ENCODE data around the gene ZXDC.

The ZXDC gene

GRCh38 chr3:126433496-126434263 is 42.0 kb downstream of the ZXDC start:
- DNase-seq: peak in 1 of 2 experiments; percentile 82

DNA sequence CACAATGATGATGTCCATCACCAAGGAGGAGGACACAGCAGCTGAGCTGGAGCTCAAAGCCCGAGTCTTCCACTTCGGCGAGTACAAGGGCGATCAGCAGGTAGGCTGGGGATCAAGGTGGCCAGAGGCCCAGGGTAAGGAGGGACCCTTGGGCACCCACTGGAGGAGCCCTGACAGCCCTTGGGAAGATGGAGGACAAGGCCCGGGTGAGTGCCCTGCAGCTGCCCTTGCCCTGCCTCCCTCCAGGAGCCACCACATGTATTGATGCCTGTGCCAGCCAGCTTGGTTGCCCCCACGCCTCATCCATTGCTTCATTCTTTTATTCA is 42.6 kb downstream of the ZXDC start:
- DNase-seq: no peak

DNA sequence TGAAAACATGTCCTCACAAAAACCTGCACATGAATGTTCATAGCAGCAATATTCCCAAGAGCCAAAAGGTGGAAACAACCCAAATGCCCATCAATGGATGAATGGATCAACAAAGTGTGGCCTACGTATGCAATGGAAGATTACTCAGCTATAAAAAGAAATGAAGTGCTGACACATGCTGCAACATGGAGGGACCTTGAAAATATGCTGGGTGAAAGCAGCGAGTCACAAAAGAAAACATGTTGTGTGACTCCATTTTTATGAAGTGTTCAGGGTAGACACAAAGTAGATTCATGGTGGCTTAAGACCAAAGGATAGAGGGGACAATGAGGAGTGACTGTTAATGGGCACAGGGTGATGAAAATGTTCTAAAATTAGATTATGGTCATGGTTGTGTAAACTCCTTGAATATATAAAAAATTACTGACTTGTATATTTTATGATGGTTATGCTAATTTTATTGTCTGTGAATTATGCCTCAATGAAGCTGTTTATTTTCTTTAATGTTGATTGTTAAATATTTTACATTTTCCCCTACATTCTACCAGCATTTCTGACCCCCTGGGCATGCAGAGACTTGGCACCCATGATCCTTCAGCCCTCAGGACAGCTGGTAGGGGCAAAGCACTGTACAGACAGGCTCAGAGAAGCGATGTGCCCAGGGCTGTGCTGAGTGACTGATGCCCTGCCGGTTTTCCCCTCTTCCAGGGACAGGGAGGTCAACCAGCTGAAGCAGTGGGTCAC is 43.2 kb downstream of the ZXDC start:
- DNase-seq: no peak

- no peak for DNase-seq
Measured at GRCh38 chr3:126431103-126431534, 44.6 kb downstream of the ZXDC start.

- no peak for DNase-seq
Measured at GRCh38 chr3:126424751-126425150, 50.9 kb downstream of the ZXDC start.

DNA sequence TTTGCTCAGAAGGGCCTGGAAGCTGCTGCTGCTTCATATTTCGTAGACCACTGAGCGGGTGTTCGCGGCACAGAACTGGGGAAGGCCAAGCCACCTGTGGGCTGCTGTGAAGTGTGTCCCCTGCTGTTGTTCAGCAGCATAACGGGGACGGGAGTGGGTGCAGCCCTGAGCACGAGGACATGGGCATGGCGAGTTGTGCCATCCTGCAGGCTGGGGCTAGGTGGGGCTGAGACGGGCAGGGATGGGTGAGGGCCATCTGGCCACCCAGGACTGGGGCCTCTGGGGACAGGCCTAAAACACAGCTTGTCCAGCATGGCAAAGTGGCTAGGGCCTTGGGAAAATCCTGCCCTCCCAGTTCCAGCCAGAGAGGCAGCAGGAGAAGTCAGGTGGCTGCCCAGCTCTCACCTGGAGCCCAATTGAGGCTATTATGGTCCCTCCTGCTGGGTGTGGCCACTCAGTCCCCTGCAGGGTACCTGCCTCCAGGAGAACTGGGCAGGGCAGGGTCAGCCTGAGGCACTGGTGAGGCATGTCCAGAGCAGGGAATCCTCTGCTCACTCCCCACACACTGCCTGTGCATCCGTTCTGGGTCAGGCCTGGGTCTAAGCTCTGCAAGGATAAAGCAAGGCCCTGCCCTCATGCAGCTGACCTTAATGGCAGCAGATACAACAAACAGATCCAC is 51.5 kb downstream of the ZXDC start:
- DNase-seq: no peak

DNA sequence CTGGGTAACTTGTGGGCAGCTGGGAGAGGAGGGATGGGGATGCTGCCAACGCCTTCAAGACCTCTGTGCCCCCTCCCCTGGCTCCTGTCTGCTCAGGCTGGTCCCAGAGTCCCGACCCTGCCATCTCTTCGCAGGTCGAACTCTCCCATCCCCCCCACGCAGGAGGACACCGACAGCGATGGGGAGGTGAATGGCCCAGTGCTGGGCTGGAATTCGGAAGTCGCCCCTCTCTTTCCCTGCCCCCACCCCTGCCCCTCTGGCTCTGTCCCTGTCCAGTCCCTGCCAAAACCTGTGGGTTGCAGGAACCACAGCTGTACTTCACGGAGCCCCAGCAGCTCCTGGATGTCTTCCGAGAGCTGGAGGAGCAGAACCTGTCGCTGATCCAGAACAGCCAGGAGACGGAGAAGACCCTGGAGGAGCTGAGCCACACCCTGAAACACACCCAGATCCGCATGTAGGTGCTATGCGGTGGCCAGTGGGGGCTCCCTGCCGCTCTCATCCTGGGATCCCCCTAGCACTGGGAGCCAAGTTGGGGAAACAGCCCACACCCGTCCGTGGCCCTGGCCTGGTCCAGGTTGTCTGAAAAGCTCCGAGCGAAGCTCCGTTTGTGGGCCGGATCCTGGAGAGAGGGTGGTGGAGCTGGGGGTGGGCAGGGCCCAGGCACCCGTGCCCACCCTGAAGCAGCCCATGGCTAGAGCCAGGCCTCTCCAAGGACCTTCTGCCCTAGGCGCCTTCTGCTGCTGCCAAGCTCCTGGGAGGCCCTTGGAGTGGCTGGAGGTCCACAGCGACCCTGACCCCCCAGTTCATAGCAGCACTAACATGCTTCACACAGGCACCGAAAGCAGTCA is 52.3 kb downstream of the ZXDC start:
- DNase-seq: no peak

DNA sequence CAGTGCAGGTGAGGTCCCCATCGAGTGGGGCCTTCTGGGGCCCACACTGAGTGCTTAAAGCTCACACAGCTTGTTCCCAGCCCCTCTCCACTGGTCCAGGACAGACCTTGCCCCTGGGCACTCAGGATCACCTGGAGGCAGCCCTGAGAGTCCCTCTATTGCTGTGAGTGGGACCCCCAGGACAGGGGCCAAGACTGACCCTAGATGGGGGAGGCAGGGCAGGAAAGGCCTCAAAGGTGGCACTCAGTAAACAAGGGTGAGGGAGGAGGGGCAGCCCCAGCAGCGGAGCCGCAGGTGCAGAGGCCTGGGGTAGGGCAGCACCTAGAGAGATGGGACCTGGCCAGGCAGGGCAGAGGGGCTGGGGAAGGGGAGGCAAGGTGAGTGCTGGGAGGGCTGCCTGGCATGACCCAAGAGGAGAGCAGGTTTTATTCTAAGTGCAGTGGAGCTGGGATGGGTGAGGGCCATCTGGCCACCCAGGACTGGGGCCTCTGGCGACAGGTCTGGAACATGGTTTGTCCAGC is 53.1 kb downstream of the ZXDC start:
- DNase-seq: no peak

GRCh38 chr3:126422121-126422520 is 53.6 kb downstream of the ZXDC start:
- no peak for DNase-seq

- no peak for DNase-seq
Measured at GRCh38 chr3:126421573-126422119, 54.0 kb downstream of the ZXDC start.

DNA sequence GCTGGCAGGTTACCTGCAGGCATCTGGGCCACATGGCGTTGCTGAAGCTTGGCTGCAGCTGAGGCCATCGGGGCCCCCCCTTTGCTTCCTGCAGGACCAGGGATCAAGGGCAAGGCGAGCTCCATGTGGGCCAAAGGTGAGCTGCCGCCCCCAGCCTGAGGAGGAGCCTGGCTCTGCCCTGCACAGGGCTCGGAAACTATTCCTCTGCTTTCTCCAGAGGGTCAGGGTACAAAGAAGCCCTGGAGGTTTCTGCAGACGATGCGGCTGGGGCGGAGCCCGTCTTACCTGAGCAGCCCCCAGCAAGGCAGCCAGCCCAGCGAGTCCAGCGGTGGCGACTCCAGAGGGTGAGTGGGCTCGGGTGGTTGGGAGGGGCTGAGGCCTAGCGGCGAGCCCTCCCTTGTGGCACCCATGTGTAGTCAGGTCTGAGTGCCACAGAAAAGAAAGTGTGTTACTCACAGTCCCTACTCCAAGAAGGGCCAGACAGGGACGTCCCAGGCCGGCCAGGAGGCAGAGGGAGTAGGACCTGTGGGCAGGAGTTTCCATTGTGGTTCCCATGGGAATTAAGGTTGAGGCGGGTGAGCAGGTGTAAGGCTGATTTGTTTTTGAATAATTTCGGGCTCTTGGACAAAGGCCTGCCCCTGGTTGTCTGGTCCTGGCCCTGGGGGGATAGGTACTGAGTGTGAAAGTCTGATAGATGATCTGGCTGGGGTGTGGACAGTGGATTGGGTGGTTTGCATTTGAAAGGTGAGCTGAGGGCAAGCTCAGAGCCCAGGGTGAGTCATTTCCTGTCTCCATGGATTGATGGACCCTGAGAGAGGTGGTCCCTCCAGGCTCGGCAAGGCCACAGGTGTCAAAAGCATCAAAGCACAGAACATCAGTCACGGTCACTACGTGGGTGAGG is 55.6 kb downstream of the ZXDC start:
- no peak for DNase-seq

GRCh38 chr3:126419151-126419703 is 56.5 kb downstream of the ZXDC start:
- DNase-seq: no peak

DNA sequence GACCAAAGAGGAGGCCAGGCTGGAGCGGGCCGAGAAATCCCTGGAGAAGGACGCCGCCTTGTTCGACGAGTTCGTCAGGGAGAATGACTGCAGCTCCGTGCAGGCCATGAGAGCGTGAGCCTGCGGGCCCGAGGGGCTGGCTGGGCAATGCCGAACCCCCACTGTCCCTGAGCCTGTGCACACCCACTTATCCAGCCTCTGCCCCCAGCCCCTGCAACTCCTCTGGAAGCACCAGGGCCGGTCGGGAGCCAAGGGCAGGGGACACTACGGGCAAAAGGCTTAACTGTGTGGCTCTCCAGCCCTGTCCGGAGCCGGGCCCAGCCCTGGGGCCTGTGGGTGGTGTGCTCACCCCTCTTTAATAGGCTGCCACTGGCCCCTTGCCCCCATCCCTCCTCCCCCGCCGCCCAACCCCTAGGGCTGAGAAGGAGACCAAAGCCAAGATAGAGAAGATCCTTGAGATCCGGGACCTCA is 57.0 kb downstream of the ZXDC start:
- no peak for DNase-seq

DNA sequence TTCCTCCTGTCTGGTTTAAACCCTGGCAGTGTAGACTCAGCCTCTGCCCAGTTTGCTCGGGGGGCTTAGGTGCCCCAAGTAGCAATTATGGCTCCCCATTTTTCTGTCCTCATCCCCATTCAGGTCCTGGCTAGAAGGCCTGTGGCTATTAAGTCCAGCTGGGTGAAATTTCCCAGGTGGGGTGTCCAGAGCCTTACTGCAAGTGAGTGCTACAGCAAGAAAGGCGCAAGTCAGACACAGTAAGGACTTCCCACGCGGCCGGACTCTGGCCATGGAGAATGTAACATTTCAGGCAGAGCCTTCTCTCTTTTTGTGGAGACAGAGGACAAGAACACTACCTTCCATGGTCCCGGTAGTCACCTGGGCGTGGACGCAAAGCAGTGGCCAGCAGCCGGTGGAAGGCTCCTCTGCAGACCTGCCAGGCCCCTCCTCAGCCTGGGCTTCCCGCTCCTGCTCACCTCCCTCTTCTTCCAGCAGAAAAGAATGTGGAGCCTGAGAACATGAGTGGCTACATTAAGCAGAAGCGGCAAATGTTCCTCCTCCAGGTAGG is 57.6 kb downstream of the ZXDC start:
- no peak for DNase-seq

GRCh38 chr3:126417515-126417914 is 58.2 kb downstream of the ZXDC start:
- no peak for DNase-seq

- DNase-seq: no peak
Measured at GRCh38 chr3:126416943-126417342, 58.7 kb downstream of the ZXDC start.

- no peak for DNase-seq
Measured at GRCh38 chr3:126415661-126416591, 59.8 kb downstream of the ZXDC start.

DNA sequence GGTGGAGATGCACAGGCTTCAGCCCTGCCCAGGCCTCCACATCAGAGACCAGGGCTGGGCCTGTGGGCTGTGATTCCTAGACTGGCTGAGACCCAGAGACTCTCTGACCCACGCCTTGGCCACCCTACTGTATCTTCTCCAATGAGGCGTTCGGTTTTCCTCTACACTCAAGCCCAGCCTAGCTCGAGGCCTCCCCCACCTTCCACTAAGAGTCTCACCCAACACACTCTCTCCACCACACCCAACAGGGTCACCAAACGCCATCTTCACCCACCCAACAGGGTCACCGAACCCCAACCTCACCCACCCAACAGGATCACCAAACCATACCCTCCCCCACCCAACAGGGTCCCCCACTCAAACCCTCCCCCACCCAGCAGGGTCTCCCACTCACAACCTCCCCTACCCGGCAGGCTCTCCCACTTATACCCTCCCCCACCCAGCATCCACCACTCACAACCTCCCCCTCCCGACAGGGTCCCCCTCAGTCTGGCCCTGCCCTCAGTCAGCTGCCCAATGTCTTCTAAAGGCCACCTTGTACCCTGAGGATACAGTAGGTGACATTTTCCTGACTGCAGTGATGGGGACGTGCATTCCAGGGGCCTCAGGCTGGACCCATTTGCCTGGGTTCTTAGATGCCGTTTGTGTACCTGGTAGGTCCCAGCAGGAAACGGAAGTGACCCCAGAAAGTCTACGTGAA is 60.6 kb downstream of the ZXDC start:
- no peak for DNase-seq

- DNase-seq: no peak
Measured at GRCh38 chr3:126414406-126414805, 61.3 kb downstream of the ZXDC start.
